A549 (cell line): ENCODE results near the gene NAA40.

ENCODE experiments used
- CEBPB ChIP-seq, 2 experiments: fragments of >200 bp in 1 of 2; sonication (Bioruptor Twin) in 1 of 2; formaldehyde crosslinking in 1 of 2; IDR thresholded peaks; 2 replicates each; pipeline ENCODE4 v1.6.1; 2012 to 2016
- TF ChIP-seq, protein P1 (sequence below): IDR thresholded peaks from 2 replicates; pipeline ENCODE4 v1.6.1; 2012
- TF ChIP-seq, protein P2 (sequence below): fragments of 250-450 bp; sonication (Bioruptor Pico); IDR thresholded peaks from 2 replicates; pipeline ENCODE4 v1.5.0; 2021; ENCODE audit warnings: mild to moderate bottlenecking, moderate library complexity, borderline replicate concordance

DNA sequence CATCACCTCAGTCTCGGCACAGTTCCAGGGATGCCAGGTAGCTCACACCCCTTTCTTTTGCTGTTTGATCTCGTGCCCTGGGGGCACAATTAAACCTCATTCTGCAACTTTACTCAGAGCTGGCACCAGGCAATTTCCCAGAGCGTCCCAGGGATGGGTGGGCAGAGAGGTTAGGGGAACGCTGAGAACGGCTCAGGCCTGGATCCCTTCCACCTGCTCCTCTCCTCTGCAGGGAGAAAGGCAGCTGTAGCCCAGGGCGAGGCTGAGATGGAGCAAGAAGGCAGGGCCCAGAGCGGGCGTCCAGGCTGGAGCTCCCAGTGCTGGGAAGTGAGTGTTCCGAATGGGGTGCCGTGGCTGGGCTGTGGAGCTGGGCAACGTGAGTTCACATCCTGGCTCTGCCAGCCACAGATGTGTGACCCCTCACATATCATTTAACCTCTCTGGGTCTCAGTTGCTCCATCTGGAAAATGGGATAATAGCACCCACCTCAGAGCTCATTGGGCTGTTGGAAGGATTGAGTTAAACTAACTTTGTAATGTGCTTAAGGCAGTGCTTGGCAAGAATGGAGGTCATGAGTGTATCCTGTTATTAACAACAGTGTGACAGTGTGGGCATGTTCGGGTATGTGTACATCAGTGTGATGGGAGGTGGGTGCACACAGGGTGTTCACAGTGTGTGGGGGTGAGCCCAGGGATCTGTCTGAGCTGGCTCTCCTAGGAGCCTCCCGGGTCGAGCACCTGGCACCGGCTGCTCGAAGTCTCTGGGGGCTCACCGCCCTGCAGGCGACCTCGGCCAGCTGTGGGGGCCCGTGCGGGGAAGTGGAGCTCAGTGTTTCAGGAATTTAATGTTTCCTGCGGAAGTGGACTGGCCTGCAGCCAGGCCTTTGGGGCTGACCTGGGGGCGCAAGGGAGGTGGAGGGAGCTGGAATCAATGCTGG lies 63.0 kb downstream of the NAA40 start:
- TF ChIP-seq, protein P1, sequence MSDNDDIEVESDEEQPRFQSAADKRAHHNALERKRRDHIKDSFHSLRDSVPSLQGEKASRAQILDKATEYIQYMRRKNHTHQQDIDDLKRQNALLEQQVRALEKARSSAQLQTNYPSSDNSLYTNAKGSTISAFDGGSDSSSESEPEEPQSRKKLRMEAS = no peak
- TF ChIP-seq CEBPB (IDR thresholded peaks at IDR 0.05) = no peak
- TF ChIP-seq, protein P2, sequence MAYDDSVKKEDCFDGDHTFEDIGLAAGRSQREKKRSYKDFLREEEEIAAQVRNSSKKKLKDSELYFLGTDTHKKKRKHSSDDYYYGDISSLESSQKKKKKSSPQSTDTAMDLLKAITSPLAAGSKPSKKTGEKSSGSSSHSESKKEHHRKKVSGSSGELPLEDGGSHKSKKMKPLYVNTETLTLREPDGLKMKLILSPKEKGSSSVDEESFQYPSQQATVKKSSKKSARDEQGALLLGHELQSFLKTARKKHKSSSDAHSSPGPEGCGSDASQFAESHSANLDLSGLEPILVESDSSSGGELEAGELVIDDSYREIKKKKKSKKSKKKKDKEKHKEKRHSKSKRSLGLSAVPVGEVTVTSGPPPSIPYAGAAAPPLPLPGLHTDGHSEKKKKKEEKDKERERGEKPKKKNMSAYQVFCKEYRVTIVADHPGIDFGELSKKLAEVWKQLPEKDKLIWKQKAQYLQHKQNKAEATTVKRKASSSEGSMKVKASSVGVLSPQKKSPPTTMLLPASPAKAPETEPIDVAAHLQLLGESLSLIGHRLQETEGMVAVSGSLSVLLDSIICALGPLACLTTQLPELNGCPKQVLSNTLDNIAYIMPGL = no peak
